ENCODE results near the gene ABI3BP. TPM values are rescaled to one million over a fixed set of nuclear protein-coding genes. Genes with fewer than 3 reads are reported as not detected.

Gene ABI3BP
- total RNA-seq, 1 donor from 2014 or later = 2.2 TPM

DNA sequence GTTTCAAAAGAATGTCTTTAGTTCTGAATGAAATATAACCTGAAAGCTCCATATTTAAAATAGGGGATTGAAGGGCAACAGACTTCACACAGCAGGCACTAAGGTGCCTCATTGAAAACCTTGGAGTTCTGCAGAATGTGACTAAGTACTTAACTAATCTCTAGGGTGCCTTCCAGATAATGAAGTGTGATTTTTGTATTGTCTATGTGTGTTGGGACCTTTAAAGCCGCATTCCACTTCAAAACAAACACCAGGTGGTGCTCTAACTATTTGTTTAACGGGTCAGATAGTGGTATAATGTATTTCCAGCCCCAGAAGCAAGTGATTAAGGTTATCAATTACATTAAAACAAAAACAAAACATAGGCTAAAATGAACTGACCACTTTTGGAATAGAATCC, 255.9 kb downstream of the ABI3BP start:
- peaks cover 26% of the 10 kb centered on the region for H3K36me3 Mint-ChIP-seq

DNA sequence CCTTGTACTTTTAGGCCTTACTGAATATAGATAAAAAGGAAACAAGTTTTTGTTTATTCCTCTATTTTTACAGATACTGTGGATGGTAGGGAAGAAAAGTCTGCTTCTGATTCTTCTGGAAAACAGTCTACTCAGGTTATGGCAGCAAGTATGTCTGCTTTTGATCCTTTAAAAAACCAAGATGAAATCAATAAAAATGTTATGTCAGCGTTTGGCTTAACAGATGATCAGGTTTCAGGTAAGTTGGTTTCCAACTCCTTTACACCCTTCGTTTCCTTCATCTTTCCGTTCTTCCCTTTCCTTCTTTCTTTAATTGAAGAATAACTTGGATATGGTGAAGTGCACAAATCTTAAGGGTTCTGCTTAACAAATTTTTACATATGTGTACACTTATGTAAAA, 260.8 kb downstream of the ABI3BP start:
- no peaks in the 10 kb centered on the region for H3K27me3 Mint-ChIP-seq (ENCODE audit: low read depth)
- peaks cover 15% of the 10 kb centered on the region for H3K4me1 Mint-ChIP-seq
- no peak overlapping the region for H3K4me3 Mint-ChIP-seq
- no peak overlapping the region for H3K27ac Mint-ChIP-seq
- peaks cover 29% of the 10 kb centered on the region for H3K36me3 Mint-ChIP-seq
- no peak for DNase-seq (ENCODE audit: low spot score in 2 of 2, unreplicated experiment in 2 of 2)
- H3K9me3 Mint-ChIP-seq = no peaks in the 10 kb centered on the region
- no peak for TF ChIP-seq CTCF (IDR thresholded peaks at IDR 0.05; ENCODE audit: unreplicated experiment)

More for the DNA sequence above, 255.9 kb downstream of the ABI3BP start:
- H3K27me3 Mint-ChIP-seq (ENCODE audit: low read depth) = no peaks in the 10 kb centered on the region
- H3K9me3 Mint-ChIP-seq = no peaks in the 10 kb centered on the region
- DNase-seq (ENCODE audit: low spot score in 2 of 2, unreplicated experiment in 2 of 2) = no peak
- H3K4me3 Mint-ChIP-seq = no peak overlapping the region
- no peak for TF ChIP-seq CTCF (IDR thresholded peaks at IDR 0.05; ENCODE audit: unreplicated experiment)
- H3K4me1 Mint-ChIP-seq = peaks cover 15% of the 10 kb centered on the region
- no peak overlapping the region for H3K27ac Mint-ChIP-seq

DNA sequence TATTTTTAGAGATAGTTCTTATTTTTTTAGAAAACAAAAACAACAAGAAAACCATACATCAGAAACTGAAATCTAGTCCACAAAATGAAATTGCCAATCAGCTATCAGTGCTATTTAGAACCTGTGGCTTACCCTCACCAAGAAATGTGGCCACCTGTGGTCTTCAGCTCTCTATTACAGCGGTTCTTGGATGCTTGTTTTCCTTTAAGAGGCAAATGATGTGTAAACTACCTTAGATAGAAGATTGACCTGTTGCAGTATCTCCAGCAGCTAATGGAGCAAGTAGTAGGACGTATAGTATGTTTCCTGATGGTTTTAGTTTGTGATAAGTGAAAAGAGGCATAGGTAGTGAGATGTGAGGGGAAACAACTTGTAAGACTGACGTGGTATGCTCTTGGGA, 262.7 kb downstream of the ABI3BP start:
- no peaks in the 10 kb centered on the region for H3K27me3 Mint-ChIP-seq (ENCODE audit: low read depth)
- no peak for TF ChIP-seq CTCF (IDR thresholded peaks at IDR 0.05; ENCODE audit: unreplicated experiment)
- DNase-seq (ENCODE audit: low spot score in 2 of 2, unreplicated experiment in 2 of 2) = no peak
- H3K4me3 Mint-ChIP-seq = no peak overlapping the region
- peaks cover 33% of the 10 kb centered on the region for H3K36me3 Mint-ChIP-seq
- H3K27ac Mint-ChIP-seq = peak overlapping the region; percentile 32
- peaks cover 15% of the 10 kb centered on the region for H3K4me1 Mint-ChIP-seq
- no peaks in the 10 kb centered on the region for H3K9me3 Mint-ChIP-seq

- H3K27ac Mint-ChIP-seq = no peak overlapping the region
- no peak for TF ChIP-seq CTCF (IDR thresholded peaks at IDR 0.05; ENCODE audit: unreplicated experiment)
Measured at GRCh38 chr3:100726706-100727105, 266.5 kb downstream of the ABI3BP start.

GRCh38 chr3:100725935-100726513, 267.2 kb downstream of the ABI3BP start:
- Mint-ChIP-seq H3K27ac (no peak overlapping the region), H3K27me3 (ENCODE audit: low read depth) (no peaks in the 10 kb centered on the region), H3K4me1 (no peaks in the 10 kb centered on the region), H3K9me3 (no peaks in the 10 kb centered on the region), H3K36me3 (peaks cover 53% of the 10 kb centered on the region), H3K4me3 (no peak overlapping the region)
- DNase-seq (ENCODE audit: low spot score in 2 of 2, unreplicated experiment in 2 of 2) = no peak
- TF ChIP-seq CTCF (IDR thresholded peaks at IDR 0.05; ENCODE audit: unreplicated experiment) = no peak

More at GRCh38 chr3:100726706-100727105, 266.5 kb downstream of the ABI3BP start:
- DNase-seq (ENCODE audit: low spot score in 2 of 2, unreplicated experiment in 2 of 2) = no peak
- Mint-ChIP-seq H3K4me3 (no peak overlapping the region), H3K27me3 (ENCODE audit: low read depth) (no peaks in the 10 kb centered on the region), H3K4me1 (no peaks in the 10 kb centered on the region), H3K36me3 (peaks cover 46% of the 10 kb centered on the region), H3K9me3 (no peaks in the 10 kb centered on the region)

GRCh38 chr3:100720426-100720825, 272.8 kb downstream of the ABI3BP start:
- Mint-ChIP-seq H3K27ac (no peak overlapping the region), H3K4me1 (peaks cover 5% of the 10 kb centered on the region), H3K9me3 (peaks cover 13% of the 10 kb centered on the region), H3K4me3 (no peak overlapping the region), H3K27me3 (ENCODE audit: low read depth) (no peaks in the 10 kb centered on the region), H3K36me3 (peaks cover 61% of the 10 kb centered on the region)
- no peak for DNase-seq (ENCODE audit: low spot score in 2 of 2, unreplicated experiment in 2 of 2)
- no peak for TF ChIP-seq CTCF (IDR thresholded peaks at IDR 0.05; ENCODE audit: unreplicated experiment)

All from mesothelial cell of epicardium (in vitro differentiated cells).